Globus pallidus (tissue), 1 donor: ENCODE results near the gene TMEM253.

Experiments
- DNase-seq: peaks from one replicate; pipeline ENCODE4 v3.0.0-alpha.2; 2015; ENCODE audit warnings: low spot score

TMEM253 gene

GRCh38 chr14:21104448-21105060, 3.7 kb downstream of the TMEM253 start:
- DNase-seq: peak; percentile 88

GRCh38 chr14:21105095-21105494, 4.2 kb downstream of the TMEM253 start:
- DNase-seq: no peak

- DNase-seq: no peak
Observed at GRCh38 chr14:21106176-21106497, 5.3 kb downstream of the TMEM253 start.

- peak; percentile 79 for DNase-seq
Observed at GRCh38 chr14:21106498-21107282, 5.8 kb downstream of the TMEM253 start.

DNA sequence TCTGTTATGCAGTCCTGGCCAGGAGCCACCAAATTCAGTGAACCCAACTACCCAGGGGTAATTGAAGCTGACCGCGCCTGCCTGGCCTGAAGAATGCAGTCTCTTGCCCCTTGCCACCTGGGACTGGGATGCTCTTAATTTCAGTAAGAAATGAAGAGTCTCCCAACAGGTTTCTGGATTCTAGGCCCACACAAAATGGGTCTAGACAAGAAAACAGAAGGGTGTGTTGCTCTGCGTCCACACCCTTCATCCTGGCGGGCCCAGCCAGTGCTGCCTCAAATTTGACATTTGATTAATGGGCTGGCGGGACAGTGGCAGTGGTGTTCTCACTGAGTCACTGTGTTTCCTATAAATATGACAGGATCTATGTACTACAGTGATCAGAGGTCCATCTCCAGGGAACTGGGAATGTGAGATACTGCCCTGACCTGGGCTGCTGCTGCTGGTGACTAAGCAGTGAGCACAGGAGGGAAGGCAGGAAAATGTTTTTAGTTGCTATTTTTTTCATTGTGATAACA, 6.5 kb downstream of the TMEM253 start:
- no peak for DNase-seq

DNA sequence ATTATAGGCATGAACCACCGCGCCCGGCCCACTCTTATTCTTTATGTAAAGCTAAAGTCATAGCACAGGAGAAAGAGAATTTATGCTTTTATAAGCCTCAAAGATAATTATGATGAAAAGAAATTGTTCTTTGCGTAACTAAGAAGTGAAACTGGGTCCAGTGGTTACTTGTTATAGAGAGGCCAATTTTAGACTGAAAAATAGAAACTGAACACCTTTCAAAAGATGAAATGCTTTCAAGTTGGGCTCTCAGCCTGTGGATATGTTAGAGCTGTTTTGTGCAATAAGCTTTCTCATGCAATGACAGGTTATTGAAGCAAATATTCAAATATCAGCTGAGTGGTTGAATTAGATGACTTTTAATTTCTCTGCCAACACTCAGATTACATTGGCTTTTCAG, 7.9 kb downstream of the TMEM253 start:
- DNase-seq: no peak

DNA sequence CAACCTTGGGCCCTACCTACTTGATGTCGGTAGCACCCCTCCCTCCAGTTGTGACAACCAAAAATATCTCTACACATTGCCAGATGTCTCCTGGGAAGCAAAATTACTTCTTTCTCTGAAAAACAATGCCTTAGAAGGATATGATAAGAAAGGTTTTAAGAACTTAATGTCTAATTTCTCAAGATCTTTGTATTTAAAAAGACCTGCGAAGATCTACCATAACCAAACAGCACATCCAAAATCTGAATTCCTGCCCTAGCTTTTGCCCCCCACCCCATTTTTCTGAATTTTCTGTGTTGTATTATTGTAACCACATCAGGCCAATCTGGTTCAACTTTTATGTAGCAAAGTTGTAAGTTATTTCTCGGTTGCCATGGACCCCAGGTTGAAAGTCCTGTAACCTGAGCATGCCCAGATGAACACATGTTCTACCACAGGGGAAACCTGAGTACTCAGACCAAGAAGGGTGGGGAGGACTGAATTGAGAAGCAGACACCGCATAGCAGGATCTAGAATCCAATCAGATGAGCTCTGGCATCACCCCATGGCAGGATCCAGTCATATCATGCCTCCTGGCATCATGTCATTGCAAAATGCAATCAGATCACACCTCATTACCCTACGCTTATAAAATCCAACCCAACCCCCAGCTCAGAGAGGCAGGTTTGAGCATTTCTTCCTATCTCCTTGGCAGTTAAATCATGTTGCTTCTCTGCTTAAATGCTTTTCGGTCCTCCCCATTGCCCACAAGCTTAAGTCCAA, 8.7 kb downstream of the TMEM253 start:
- DNase-seq: no peak

GRCh38 chr14:21112255-21112654, 11.4 kb downstream of the TMEM253 start:
- no peak for DNase-seq

GRCh38 chr14:21113369-21113768, 12.5 kb downstream of the TMEM253 start:
- DNase-seq: no peak

GRCh38 chr14:21118933-21119332, 18.1 kb downstream of the TMEM253 start:
- DNase-seq: no peak

GRCh38 chr14:21120686-21121085, 19.8 kb downstream of the TMEM253 start:
- no peak for DNase-seq

DNA sequence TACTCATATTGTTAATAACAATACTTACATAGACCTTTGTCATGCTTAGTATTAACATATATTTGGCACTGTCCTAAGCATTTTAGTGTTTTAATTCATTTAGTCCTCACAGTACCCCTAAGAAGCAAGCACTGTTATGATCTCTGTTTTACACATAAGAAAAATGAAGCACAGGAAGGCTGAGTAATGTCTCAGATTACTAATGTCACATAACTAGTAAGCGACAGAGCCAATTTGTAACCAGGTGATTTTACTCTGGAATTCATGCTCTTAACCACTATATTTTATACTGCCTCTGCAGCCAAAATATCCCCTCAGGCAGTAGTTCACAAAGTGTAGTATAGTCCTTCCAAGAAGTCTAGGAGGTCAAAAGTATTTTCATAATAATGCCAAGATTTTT, 20.3 kb downstream of the TMEM253 start:
- no peak for DNase-seq

GRCh38 chr14:21123429-21123828, 22.6 kb downstream of the TMEM253 start:
- DNase-seq: no peak

- DNase-seq: no peak
Observed at GRCh38 chr14:21133901-21134300, 33.0 kb downstream of the TMEM253 start.

DNA sequence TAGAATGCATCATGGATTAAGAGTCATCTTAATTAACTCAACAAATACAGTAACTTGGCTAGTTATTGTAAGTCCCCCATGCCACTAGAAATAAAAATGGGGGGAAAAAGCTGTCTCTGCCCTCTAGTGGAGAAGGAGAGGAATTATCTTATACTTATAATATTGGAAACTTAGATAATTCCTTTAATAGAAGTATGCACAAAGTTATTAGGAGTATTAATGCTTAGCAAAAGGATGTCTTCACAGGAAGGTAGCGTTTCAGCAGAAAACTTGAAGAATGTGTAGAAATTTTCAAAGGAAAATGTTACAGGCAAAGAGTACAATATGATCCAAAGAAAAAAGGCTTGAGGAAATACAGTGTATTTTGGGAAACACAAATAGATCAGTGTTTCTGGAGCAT, 35.2 kb downstream of the TMEM253 start:
- peak; percentile 0 for DNase-seq

DNA sequence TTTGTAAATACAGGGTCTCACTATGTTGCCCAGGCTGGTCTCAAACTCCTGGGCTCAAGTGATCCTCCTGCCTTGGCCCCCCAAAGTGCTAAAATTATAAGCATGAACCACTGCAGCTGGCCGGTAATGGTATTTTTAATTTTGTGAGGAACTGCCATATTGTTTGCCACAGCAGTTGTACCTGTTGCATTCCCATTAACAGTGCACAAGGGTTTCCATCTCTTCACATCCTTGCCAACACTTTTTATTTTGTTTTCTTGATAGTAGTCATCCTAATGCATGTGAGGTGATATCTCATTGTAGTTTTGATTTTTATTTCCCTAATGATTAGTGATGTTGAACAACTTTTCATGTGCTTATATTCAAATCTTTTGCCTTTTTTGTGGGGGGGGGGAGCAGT, 41.5 kb downstream of the TMEM253 start:
- DNase-seq: no peak

DNA sequence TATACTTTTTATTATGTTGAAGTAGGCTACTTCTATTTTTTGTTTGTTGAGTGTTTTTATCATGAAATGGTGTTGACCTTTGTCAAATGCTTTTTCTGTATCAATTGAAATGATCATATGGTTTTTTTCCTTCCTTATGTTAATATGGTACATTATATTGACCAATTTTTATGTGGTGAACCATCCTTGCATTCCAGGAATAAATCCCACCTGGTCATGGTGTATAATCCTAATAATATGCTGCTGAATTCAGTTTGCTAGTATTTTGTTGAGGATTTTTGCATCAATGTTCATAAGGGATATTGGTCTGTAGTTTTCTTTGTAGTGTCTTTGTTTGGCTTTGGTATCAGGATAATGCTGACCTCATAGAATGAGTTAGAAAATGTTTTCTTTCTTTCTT, 44.6 kb downstream of the TMEM253 start:
- no peak for DNase-seq

DNA sequence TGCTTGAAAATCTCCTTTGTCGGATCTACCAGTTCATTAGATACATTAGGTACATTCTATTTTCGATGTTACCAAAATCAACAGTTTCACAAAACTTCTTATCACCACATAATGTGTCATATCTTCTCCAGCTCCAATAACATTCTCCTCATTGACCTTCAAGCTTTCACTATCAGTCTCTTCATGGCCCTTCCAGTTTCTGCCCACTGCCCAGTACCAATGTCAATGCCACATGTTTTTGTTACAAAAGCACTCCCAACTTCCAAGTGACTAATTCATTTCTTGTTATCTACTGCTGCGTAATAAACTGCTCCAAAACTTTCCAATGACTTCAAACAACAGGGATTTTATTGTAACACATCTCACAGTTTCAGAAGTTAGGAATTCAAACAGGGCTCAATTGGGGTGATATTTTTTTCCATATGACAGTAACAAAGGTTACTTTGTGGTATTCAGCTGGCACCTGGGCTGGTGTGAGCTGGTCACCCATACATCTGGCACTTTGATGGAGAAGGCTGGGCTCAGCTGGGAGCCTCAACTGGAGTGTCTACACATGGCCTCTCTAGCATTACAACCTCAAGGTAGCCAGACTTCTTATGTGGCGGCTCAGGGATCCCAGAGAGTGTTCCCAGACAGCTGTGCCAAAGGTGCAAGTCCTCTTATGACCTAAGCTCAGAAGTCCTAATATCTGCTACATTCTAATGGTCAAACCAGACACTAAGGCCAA, 48.9 kb downstream of the TMEM253 start:
- no peak for DNase-seq
